CD4-positive, alpha-beta T cell treated with Interleukin-6 for 4 hours (primary cell): ENCODE results near the gene B3GNT2.
A peak's percentile ranks its signal among the peaks of the same experiment; 100 is the strongest.

Experiments
- DNase-seq: peaks from one replicate; pipeline ENCODE4 v3.0.0-alpha.2; 2020; ENCODE audit warnings: mixed read lengths

The B3GNT2 gene

DNA sequence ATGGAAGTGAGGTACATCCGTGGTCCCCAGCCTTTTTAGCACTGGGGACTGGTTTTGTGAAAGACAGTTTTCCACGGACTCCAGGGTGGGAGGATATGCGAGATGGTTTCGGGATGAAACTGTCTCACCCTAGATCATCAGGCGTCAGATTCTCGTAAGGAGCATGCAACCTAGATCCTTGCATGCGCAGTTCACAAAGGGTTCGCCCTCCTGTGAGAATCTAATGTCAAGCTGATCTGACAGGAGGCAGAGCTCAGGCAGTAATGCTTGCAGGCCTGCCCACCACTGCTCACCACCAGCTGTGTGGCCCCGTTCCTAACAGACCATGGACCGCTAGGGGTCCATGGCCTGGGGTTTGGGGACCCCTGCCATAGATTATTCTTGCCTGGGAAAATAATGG lies 11.6 kb downstream of the B3GNT2 start:
- no peak for DNase-seq

- no peak for DNase-seq
Observed at GRCh38 chr2:62208074-62208757, 12.3 kb downstream of the B3GNT2 start.

- peak; percentile 29 for DNase-seq
Observed at GRCh38 chr2:62208758-62209114, 12.8 kb downstream of the B3GNT2 start.

- no peak for DNase-seq
Observed at GRCh38 chr2:62209427-62209991, 13.6 kb downstream of the B3GNT2 start.

DNA sequence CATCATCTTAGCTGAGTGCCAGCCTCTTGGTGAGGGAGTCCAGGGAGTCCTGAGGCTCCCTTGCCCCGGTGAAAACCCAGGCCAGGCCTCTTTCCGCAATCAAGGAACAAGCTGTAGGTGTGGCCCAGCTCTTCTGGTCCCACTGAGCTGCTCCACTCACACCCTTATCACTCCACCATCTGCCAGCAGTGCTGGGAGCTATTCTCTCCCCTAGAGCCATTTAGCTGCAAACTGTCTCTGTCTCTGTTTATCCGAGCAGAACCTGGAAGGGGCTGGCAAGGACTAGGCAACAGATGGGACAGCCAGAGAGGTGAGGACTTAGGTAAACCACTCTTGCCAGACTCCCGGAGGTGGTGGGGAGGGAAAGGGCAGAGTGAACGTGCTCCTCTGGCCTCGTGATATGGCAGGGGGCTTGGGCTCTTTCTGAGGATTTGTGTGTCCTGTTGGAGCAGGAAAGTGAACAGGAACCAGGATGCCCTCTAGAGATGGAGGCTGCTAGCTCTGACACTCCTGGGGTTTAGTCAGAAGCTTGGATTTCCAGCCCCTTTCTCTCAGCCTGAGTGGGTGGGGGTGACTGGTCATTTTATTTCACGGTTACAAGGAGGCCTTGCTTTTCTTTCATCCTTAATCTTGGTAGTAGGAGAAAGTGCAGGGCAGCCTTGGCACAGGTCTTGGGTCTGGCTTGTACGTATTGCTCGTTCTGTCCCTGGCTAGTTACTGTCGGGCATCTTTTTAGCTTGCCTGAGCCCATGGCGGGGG lies 19.6 kb downstream of the B3GNT2 start:
- DNase-seq: no peak

GRCh38 chr2:62216113-62216512 lies 20.2 kb downstream of the B3GNT2 start:
- DNase-seq: no peak

- no peak for DNase-seq
Observed at GRCh38 chr2:62216616-62217015, 20.7 kb downstream of the B3GNT2 start.

DNA sequence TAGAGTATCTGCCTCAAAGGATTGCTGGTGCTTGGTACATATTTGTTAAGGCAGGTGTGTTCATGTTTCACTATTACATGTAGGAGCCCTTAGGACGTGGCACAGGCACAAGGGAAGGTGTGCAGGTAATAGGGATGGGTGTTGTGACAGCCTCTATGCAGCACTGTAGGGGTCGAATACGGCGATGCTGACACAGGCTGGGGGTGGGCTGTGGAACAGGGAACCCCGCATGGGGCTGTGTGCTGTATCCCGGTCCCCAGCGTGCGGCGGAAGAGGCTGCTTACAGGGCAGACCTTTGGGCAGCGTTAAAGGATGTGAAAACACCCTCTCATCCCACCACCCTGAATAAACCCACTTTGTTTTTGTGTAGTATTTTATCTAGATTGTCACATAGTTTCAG lies 21.5 kb downstream of the B3GNT2 start:
- DNase-seq: no peak

DNA sequence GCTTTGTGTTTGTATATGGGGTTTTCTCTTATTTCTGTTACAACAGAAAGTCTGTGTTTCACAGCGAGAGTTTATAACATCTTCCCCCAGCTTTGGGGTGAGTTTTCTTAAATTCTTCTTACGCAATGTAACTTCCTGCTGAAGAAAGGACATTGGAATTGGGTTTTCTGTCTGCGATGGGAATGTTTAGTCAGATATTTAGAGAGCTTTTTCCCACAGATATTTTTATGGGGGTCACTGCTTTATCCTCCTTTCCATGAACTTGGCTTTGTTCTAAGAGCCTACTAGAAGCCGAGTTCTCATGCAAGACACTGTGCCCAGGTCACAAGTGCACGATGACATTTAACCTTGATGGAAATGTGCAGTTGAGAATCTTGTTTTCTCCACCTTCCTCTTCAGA lies 22.1 kb downstream of the B3GNT2 start:
- DNase-seq: no peak

DNA sequence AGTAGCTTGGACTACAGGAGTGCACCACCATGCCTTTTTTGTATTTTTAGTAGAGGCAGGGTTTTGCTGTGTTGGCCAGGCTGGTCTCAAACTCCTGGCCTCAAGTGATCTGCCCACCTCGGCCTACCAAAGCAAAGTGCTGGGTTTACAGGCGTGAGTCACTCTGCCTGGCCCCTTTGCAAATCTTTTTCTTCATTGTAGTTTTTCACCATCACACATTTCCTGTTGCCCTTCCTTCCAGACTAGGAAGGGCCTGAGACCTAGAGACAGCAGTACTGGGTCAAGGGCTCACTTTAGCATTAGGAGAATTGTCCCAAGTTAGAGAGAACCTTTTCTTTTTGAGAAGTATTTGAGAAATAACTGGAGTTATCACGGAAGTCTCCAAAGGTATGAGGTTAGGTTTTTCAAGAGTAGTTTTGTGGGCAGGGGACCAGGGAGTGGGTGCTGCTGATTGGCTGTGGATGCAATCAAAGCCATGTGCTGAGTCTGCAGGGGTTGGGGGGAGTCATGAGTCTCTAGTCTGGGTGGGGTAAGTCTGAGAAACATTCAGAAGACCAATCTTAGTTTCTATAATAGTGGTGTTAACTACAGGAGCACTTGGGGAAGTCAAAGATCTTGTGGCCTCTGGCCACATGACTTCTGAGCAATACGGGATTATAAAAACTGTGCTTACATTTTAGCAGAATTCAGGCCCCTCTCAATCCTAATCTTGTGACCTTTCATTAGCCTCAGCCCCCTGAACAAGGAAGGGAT lies 23.7 kb downstream of the B3GNT2 start:
- DNase-seq: no peak

DNA sequence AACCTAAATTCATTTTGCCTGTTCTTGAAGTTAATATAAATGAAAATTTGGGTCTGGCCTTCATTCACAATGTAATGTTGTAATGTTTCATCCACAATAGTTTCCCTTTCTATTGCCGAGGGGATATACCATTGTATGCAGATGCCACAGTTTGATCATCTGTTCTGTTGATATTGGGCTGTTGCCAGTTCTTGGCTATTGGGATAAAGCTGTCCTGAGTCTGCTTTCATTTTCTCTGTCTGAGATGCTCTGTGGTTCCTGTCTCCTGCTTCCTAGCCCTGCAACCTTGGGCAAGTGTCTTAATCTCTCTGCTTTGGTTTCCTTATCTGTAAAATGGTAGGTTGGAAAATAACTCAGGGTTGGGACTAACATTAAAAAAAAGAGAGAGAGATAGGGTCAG lies 25.2 kb downstream of the B3GNT2 start:
- DNase-seq: no peak

DNA sequence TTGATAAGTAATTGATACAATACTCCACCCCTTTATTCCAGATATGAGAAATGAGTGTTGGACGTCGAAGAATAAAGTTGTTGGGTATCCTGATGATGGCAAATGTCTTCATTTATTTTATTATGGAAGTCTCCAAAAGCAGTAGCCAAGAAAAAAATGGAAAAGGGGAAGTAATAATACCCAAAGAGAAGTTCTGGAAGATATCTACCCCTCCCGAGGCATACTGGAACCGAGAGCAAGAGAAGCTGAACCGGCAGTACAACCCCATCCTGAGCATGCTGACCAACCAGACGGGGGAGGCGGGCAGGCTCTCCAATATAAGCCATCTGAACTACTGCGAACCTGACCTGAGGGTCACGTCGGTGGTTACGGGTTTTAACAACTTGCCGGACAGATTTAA lies 26.3 kb downstream of the B3GNT2 start:
- DNase-seq: no peak

DNA sequence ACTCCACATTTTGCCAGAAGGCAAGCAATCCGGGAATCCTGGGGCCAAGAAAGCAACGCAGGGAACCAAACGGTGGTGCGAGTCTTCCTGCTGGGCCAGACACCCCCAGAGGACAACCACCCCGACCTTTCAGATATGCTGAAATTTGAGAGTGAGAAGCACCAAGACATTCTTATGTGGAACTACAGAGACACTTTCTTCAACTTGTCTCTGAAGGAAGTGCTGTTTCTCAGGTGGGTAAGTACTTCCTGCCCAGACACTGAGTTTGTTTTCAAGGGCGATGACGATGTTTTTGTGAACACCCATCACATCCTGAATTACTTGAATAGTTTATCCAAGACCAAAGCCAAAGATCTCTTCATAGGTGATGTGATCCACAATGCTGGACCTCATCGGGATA lies 26.8 kb downstream of the B3GNT2 start:
- no peak for DNase-seq

DNA sequence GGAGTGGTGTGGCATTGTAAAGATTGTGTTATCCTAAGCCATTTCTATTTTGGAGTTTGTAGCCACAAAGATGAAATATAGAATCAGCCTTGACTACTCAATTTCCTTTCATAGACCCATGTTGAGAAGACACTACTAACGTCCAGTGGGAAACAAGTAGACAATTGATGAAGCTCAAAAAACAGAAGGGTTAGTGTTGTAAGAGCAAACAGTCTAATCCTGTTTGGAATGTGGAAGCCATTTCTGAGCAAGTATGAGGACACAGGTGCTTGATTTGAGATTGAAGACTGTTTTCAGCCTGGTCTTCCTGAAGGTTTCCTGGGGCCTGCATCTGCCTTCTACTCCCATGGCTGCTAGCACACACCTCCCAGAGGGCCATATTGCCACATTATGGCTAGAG lies 29.1 kb downstream of the B3GNT2 start:
- DNase-seq: no peak

DNA sequence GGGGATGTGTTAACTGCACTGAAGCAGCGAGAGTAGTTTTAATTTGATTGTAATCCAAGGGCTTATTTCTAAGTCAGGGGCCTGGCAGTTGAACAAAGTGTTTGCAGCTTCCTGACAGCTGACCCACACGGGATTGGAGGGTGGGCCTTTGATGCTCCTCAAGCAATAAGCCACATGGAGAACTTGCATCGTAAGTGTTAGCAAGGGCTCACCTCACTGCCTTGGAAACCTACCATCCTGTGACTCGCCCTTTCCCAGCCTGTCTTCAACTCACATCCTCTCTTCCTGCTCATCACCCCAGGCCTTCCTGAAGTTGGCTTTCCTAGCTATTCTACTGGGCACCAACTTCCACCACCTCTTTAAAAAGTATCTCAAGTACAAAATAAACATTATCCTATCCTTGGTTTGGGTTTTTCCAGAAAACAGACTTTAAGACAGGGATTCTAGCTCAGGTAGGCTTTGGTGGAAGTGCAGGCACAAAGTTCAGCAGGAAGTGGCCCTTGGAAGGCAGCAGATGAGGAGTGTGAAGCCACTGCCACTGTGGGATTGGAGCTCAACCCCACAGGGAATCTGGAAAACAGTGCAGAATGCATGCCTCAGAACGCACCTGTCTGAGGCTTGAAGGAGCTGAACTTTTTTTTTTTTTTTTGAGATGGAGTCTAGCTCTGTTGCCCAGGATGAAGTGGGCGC lies 31.6 kb downstream of the B3GNT2 start:
- no peak for DNase-seq

- no peak for DNase-seq
Observed at GRCh38 chr2:62229082-62229605, 33.2 kb downstream of the B3GNT2 start.

DNA sequence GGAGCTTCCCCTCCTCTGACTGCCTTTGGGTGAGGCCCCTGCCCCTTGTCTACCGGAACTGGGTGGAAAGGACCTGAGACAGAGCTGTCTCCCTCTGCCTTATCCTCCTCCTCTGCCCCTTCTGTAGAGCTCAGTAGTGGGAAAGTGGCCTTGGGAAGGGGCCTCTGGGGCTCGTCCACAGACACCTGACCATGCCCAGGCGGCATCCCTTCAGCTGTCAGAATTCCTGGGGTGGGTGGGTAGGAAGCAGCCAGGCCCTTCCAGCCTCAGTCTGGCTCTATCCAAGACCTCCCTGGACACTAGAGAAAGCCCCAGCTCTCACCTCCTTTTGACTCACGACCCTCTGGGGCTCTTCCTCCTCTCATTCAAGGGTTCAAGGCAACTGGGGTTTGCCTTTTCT lies 35.6 kb downstream of the B3GNT2 start:
- DNase-seq: no peak

DNA sequence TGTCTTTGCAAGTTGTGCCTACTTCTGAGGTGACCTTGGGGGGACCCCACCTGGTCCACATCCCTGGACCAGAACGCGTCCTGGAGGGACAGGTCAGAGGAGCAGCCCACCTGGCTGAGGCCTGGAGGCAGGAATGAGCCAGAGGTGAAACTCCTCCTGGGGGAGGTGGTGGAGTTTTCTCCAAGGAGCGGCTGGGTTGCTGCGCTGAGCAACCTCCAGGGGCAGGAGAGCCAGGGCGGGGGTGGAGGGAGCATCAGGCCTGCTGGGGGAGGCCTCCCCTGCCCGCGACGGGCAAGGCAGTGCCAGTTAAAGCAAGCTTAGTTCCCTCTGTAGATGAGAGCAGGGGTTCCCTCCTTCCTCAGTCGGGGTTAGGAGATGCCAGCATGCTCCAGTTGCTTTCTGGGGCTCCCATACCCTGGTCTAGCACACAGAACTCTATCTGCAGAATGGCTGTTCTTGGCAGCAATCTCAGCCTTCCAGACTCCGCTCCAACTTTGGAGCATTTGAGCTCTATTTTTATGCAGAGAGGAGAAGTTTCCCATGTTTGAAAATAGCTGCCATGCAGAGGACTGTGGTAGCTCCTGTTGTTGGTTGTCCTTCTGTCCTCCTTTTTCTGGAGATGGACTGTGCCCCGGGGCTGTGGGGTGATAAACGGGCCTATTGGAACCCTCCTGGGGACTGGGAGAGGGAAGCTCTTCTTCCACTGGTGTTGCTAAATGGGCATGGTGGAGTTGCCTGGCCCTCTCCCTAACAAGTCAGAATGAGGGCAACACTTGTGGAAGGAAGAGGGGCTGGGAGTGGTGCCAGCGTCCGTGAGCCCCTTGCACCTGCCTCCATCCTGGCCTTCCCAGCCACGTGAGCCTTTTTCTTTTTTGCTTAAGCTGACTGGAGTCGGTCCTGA lies 39.1 kb downstream of the B3GNT2 start:
- no peak for DNase-seq

DNA sequence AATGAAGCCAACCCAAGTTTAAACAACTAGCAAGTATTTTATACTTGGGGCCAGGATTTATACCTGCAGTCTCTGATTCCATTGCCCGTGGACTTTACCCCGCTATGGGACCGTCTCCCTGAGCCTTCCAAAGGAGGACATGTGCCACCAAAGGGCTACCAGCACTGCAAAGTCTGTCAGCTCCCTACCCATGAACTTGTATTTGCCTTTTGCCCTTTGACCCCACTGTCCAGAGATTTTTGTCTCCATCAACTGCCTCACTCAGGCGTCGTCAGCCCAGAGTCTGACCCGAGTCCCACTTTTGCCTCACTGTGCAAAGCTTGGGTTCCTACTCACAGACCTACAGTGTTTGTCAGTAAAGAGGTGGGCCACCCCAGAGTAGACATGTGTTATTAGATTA lies 40.6 kb downstream of the B3GNT2 start:
- no peak for DNase-seq

- no peak for DNase-seq
Observed at GRCh38 chr2:62238236-62238635, 42.3 kb downstream of the B3GNT2 start.

DNA sequence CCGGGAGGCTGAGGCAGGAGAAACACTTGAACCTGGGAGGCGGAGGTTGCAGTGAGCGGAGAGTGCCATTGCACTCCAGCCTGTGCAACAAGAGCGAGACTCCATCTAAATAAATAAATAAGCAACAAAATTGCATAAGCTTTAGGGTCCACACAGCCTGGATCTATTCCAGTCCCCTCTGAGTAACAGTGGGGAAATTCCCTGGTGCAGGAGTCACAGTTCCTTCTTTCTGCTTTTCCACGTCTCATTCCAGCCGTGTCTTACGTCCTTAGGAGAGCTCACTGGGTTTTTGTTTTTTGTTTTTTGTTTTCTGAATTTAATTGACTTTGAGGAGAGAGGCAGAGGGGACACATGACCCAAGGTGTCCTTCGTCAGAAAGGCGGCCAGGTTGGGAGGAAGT lies 44.6 kb downstream of the B3GNT2 start:
- DNase-seq: no peak

- no peak for DNase-seq
Observed at GRCh38 chr2:62243983-62244382, 48.1 kb downstream of the B3GNT2 start.
